ENCODE measurements around the gene PPP1R14C. TPM values are rescaled to one million over a fixed set of nuclear protein-coding genes. Genes with fewer than 3 reads are reported as not detected.

PPP1R14C gene
- total and polyA plus RNA-seq, 2 experiments from 2014 or later = 1.1 to 1.4 TPM

GRCh38 chr6:150238846-150239407 lies 96.1 kb downstream of the PPP1R14C start:
- Mint-ChIP-seq H3K9me3 (peaks cover 3% of the 10 kb centered on the region; the same call in 1 of the 3 replicates), H3K27ac (no peak overlapping the region), H3K4me3 (no peak overlapping the region), H3K36me3 (ENCODE audit: low read depth) (no peaks in the 10 kb centered on the region), H3K27me3 (ENCODE audit: insufficient read depth, low read depth, poor library complexity) (peaks cover 2% of the 10 kb centered on the region), H3K4me1 (peaks cover 3% of the 10 kb centered on the region; the same call in 1 of the 3 replicates)
- Histone ChIP-seq H2AFZ (no peak overlapping the region), H3K27ac (ENCODE audit: low read depth) (no peak overlapping the region), H3K4me1 (ENCODE audit: insufficient read depth) (no peaks in the 10 kb centered on the region), H3K36me3 (ENCODE audit: insufficient read depth) (no peaks in the 10 kb centered on the region), H3K27me3 (ENCODE audit: insufficient read depth) (no peaks in the 10 kb centered on the region), H3K4me3 (no peak overlapping the region), H3K9me2 (ENCODE audit: insufficient read depth) (no peaks in the 10 kb centered on the region), H3K79me2 (replicated peaks; ENCODE audit: insufficient read depth) (no peaks in the 10 kb centered on the region), H3K4me2 (no peak overlapping the region), H3F3A (replicated peaks; ENCODE audit: low read depth) (no peaks in the 10 kb centered on the region), H4K20me1 (replicated peaks; ENCODE audit: insufficient read depth) (no peaks in the 10 kb centered on the region; the same call in 1 of the 2 replicates)
- DNase-seq (ENCODE audit: low spot score) (no peak), ATAC-seq (no peak)
- TF ChIP-seq POLR2AphosphoS5 (IDR thresholded peaks at IDR 0.05; ENCODE audit: low read depth) = no peak
- no peak for TF ChIP-seq REST (IDR thresholded peaks at IDR 0.05; ENCODE audit: unreplicated experiment)
- TF ChIP-seq JUNB (IDR thresholded peaks at IDR 0.05; ENCODE audit: unreplicated experiment) = no peak
- TF ChIP-seq STAT1 (IDR thresholded peaks at IDR 0.05; ENCODE audit: unreplicated experiment) = no peak
- TF ChIP-seq, protein P1, sequence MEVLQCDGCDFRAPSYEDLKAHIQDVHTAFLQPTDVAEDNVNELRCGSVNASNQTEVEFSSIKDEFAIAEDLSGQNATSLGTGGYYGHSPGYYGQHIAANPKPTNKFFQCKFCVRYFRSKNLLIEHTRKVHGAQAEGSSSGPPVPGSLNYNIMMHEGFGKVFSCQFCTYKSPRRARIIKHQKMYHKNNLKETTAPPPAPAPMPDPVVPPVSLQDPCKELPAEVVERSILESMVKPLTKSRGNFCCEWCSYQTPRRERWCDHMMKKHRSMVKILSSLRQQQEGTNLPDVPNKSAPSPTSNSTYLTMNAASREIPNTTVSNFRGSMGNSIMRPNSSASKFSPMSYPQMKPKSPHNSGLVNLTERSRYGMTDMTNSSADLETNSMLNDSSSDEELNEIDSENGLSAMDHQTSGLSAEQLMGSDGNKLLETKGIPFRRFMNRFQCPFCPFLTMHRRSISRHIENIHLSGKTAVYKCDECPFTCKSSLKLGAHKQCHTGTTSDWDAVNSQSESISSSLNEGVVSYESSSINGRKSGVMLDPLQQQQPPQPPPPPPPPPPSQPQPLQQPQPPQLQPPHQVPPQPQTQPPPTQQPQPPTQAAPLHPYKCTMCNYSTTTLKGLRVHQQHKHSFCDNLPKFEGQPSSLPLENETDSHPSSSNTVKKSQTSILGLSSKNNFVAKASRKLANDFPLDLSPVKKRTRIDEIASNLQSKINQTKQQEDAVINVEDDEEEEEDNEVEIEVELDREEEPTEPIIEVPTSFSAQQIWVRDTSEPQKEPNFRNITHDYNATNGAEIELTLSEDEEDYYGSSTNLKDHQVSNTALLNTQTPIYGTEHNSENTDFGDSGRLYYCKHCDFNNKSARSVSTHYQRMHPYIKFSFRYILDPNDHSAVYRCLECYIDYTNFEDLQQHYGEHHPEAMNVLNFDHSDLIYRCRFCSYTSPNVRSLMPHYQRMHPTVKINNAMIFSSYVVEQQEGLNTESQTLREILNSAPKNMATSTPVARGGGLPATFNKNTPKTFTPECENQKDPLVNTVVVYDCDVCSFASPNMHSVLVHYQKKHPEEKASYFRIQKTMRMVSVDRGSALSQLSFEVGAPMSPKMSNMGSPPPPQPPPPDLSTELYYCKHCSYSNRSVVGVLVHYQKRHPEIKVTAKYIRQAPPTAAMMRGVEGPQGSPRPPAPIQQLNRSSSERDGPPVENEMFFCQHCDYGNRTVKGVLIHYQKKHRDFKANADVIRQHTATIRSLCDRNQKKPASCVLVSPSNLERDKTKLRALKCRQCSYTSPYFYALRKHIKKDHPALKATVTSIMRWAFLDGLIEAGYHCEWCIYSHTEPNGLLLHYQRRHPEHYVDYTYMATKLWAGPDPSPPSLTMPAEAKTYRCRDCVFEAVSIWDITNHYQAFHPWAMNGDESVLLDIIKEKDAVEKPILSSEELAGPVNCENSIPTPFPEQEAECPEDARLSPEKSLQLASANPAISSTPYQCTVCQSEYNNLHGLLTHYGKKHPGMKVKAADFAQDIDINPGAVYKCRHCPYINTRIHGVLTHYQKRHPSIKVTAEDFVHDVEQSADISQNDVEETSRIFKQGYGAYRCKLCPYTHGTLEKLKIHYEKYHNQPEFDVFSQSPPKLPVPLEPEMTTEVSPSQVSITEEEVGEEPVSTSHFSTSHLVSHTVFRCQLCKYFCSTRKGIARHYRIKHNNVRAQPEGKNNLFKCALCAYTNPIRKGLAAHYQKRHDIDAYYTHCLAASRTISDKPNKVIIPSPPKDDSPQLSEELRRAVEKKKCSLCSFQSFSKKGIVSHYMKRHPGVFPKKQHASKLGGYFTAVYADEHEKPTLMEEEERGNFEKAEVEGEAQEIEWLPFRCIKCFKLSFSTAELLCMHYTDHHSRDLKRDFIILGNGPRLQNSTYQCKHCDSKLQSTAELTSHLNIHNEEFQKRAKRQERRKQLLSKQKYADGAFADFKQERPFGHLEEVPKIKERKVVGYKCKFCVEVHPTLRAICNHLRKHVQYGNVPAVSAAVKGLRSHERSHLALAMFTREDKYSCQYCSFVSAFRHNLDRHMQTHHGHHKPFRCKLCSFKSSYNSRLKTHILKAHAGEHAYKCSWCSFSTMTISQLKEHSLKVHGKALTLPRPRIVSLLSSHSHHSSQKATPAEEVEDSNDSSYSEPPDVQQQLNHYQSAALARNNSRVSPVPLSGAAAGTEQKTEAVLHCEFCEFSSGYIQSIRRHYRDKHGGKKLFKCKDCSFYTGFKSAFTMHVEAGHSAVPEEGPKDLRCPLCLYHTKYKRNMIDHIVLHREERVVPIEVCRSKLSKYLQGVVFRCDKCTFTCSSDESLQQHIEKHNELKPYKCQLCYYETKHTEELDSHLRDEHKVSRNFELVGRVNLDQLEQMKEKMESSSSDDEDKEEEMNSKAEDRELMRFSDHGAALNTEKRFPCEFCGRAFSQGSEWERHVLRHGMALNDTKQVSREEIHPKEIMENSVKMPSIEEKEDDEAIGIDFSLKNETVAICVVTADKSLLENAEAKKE (CRISPR knock-in tag; IDR thresholded peaks at IDR 0.05) = no peak
- TF ChIP-seq ZNF331 (CRISPR knock-in tag; IDR thresholded peaks at IDR 0.05; ENCODE audit: low read depth) = no peak
- TF ChIP-seq NANOG (IDR thresholded peaks at IDR 0.05; ENCODE audit: borderline replicate concordance) = no peak
- TF ChIP-seq, protein P2, sequence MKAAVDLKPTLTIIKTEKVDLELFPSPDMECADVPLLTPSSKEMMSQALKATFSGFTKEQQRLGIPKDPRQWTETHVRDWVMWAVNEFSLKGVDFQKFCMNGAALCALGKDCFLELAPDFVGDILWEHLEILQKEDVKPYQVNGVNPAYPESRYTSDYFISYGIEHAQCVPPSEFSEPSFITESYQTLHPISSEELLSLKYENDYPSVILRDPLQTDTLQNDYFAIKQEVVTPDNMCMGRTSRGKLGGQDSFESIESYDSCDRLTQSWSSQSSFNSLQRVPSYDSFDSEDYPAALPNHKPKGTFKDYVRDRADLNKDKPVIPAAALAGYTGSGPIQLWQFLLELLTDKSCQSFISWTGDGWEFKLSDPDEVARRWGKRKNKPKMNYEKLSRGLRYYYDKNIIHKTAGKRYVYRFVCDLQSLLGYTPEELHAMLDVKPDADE (IDR thresholded peaks at IDR 0.05) = no peak
- no peak for TF ChIP-seq CTCF (conservative IDR thresholded peaks at IDR 0.05; ENCODE audit: low read depth in 2 of 2)
- no peak for TF ChIP-seq ZNF114 (CRISPR knock-in tag; IDR thresholded peaks at IDR 0.05)
- no peak for TF ChIP-seq EZH2 (IDR thresholded peaks at IDR 0.05; ENCODE audit: low read depth, unreplicated experiment)
- TF ChIP-seq EZH2phosphoT487 (IDR thresholded peaks at IDR 0.05; ENCODE audit: unreplicated experiment) = no peak
- TF ChIP-seq CREB1 (CRISPR knock-in tag; IDR thresholded peaks at IDR 0.05; ENCODE audit: low read depth) = no peak
